ENCODE measurements around the gene RPIA.
"Not testable (repeated sequence)": the region's sequence is repeated elsewhere in the genome, so short reads cannot be mapped to it uniquely, and the experiment has no call there.

RPIA gene

GRCh38 chr2:88796523-88796922 is 105.0 kb downstream of the RPIA start:
- not testable (repeated sequence) for DNase-seq

- DNase-seq, result not testable (repeated sequence)
Observed at GRCh38 chr2:88797164-88797563, 105.7 kb downstream of the RPIA start.
